ENCODE results near the gene TRIP10.
"Not testable (repeated sequence)": the region's sequence is repeated elsewhere in the genome, so short reads cannot be mapped to it uniquely, and the experiment has no call there.

The TRIP10 gene

DNA sequence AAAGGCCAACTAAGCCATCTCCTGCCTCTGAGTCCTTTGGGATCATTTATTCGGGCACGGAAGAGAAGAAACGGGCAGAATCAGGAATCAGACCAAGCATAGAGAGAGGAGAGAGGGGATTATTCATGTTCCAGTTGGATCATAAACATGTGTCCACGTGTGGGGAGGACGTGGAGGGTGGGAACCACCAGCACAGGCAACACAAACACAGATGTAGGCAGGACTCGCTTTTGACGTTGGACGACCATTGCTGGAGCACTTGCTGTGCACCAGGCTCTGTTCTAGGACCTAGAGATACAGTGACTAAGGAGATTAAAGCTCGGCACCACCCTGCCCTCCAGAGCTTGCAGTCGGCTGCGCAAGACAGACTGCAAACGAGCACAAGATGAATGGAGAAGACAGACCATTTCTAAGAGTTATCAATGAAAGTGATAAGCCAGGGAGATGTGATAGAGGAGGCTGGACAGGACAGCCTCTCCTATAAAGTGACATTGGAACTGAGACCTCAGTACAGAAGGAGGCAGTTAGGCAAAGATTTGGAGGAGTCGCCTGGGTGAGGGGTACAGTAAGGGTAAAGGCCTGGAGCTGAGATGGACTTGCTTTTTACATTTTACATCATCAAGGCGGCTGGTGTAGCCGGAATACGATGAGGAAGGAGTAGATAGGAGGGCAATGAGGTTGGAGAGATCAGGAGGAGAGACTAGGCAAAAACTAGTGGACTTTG, 27.0 kb downstream of the TRIP10 start:
- DNase-seq (ENCODE audit: low read depth, low spot score), result no peak

GRCh38 chr19:6767081-6767356, 27.5 kb downstream of the TRIP10 start:
- DNase-seq (ENCODE audit: low read depth, low spot score), result no peak

GRCh38 chr19:6767357-6768235, 28.1 kb downstream of the TRIP10 start, which contains the start of gene SH2D3A:
SH2D3A (minus strand) TSS chr19:6767435; CDS start chr19:6763748, 3,687 bp downstream.
- DNase-seq (ENCODE audit: low read depth, low spot score), result peak; percentile 78

- DNase-seq (ENCODE audit: low read depth, low spot score), result no peak
Observed at GRCh38 chr19:6768236-6768785, 28.8 kb downstream of the TRIP10 start.

GRCh38 chr19:6769006-6769619, 29.6 kb downstream of the TRIP10 start:
- DNase-seq (ENCODE audit: low read depth, low spot score), result no peak

- DNase-seq (ENCODE audit: low read depth, low spot score), result not testable (repeated sequence)
Observed at GRCh38 chr19:6771648-6772027, 32.2 kb downstream of the TRIP10 start.

DNA sequence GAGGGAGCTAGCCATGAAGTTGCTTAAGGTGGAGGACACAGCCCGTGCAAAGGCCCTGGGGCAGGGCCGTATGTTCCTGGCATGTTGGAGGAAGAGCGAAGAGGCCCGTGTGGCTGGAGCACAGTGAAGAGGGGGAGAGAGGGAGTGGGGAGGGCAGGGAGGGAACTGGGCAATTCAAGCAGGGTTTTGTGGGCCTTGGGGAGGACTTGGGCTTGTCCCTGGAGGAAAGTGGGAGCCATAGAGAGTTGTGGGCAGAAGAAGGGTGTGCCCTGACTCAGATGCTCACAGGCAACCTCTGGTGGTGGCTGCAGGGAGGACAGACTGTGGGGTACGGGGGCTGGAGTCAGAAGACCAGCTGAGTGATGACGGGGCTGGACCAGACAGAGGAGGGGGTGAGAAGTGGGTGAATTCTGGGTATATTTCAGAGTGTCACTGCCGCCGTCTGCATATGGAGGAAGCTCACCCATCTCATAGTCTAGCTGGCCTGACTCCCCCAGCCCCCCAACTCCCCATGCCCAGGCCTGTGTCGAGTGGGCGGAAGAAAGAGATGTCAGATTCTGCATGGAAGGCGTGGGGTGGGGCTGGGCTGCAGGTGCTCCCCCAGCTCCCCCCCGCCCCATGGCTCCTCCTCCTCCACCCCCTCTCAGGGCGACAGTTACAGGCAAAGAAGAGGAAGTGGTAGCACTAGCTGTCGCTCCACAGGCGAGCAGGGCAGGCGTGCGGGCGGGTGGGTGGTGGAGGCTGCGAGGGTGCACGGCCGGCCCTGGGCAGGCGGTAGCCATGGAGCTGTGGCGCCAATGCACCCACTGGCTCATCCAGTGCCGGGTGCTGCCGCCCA, 32.8 kb downstream of the TRIP10 start, which contains the start of gene VAV1:
VAV1 (plus strand) TSS at position 681 of the 838 bp plus-strand sequence; CDS start at position 781, 100 bp downstream.
- no peak for DNase-seq (ENCODE audit: low read depth, low spot score)

DNA sequence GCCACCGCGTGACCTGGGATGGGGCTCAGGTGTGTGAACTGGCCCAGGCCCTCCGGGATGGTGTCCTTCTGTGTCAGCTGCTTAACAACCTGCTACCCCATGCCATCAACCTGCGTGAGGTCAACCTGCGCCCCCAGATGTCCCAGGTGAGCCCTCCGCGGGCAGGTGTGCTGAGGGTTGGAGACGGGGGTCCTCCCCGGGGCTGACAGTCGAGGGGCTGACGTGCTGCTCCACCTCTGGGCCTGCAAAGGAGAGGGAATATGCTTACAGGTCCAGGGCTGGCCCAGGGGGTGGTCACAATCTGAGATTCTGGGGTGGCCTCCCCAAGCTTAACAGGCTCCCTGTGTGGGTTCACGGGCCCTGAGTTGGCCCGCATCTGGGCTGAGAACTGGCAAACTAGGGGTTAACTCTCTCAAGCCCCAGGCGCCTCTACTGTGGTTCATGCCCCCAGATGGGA, 33.4 kb downstream of the TRIP10 start:
- no peak for DNase-seq (ENCODE audit: low read depth, low spot score)

DNA sequence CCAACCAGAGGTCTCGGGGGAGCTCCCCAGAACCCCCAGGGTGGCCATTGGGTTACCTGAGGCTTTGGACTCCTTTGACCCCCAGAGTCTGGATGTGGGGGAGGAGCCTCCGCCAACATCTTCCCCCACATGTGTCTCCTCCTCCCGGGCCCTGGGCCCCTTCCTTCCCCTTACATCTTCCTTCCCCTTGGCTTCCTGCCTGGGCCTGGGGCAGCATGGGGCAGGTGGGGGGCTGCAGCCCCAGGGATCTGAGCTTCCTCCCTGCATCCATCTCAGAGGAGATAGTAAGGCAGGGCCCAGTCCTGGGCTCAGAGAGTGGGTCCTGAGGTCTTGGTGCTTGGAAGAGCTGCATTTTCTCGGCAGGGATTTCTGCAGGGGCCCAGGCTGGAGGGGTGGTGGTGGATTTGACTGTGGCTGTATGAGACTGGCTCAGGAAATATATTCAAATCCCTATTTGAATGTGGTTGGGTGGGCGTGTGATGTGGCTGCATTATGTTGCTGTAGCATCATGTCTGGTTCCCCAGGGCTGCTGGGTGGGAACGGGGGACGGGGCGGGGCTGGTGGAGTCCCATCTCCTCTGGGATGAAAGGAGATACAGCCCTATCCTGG, 33.9 kb downstream of the TRIP10 start:
- DNase-seq (ENCODE audit: low read depth, low spot score), result no peak

DNA sequence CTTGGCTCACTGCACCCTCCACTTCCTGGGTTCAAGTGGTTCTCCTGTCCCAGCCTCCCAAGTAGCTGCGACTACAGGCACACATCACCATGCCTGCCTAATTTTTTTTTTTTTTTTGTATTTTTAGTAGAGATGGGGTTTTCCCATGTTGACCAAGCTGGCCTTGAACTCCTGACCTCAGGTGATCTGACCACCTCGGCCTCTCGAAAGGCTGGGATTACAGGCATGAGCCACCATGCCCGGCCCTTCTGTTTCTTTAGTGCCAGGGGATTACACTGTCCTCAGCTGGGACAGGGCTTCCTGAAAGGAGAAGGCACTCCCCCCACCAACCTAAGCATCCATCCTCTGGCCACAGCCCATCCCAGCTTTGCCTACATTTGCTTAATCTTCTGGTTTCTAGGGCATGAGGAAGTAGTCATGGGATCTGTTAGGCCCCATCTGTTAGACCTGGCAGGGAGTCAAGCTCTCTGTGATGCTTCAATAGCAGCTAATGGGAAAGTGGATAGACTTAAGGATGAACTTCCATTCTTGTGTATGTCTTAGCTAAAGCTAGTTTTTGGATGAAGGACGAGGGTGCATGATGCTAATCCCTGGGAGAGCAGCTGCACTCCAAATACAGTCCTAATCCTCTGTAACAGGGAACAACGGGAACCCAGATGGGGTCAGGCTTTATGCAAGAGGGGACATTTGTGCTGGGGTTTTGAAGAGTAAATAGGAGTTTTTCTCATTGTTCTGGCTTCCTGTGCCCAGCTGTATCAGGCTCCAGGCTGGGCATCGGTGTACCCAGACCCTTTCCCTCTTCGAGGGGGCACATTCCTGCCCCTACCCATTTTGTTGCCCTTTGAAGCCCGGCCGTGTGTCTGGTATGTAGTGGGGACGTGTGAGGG, 35.6 kb downstream of the TRIP10 start:
- no peak for DNase-seq (ENCODE audit: low read depth, low spot score)

DNA sequence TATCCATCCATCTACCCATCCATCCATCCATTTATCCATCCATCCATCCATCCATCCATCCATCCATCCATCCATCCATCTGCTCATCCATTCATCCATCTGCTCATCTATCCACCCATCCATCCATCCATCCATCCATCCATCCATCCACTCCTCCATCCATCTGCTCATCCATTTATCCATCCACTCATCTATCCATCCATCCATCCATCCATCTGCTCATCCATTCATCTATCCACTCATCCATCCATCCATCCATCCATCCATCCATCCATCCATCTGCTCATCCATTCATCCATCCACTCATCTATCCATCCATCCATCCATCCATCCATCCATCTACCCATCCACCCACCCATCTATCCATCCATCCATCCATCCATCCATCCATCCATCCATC, 36.6 kb downstream of the TRIP10 start:
- DNase-seq (ENCODE audit: low read depth, low spot score), result not testable (repeated sequence)

GRCh38 chr19:6776999-6777398, 37.5 kb downstream of the TRIP10 start:
- DNase-seq (ENCODE audit: low read depth, low spot score), result no peak

- no peak for DNase-seq (ENCODE audit: low read depth, low spot score)
Observed at GRCh38 chr19:6777434-6777833, 38.0 kb downstream of the TRIP10 start.

- no peak for DNase-seq (ENCODE audit: low read depth, low spot score)
Observed at GRCh38 chr19:6778386-6778785, 38.9 kb downstream of the TRIP10 start.

GRCh38 chr19:6779206-6779605, 39.7 kb downstream of the TRIP10 start:
- DNase-seq (ENCODE audit: low read depth, low spot score), result no peak

GRCh38 chr19:6787393-6787792, 47.9 kb downstream of the TRIP10 start:
- DNase-seq (ENCODE audit: low read depth, low spot score), result no peak

GRCh38 chr19:6788896-6789295, 49.4 kb downstream of the TRIP10 start:
- no peak for DNase-seq (ENCODE audit: low read depth, low spot score)

GRCh38 chr19:6790194-6791128, 51.0 kb downstream of the TRIP10 start:
- no peak for DNase-seq (ENCODE audit: low read depth, low spot score)

DNA sequence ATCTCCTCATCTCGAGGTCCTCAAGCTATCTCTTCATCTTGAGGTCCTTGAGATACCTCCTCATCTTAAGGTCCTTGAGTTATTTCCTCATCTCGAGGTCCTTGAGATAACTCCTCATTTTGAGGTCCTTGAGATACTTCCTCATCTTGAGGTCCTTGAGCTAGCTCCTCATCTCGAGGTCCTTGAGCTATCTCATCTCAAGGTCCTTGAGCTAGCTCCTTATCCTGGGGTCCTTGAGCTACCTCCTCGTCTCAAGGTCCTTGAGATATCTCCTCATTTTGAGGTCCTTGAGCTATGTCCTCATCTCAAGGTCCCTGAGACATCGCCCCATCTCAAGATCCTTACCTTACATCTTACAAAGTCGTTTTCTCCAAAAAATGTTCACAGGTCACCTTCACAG, 51.8 kb downstream of the TRIP10 start:
- DNase-seq (ENCODE audit: low read depth, low spot score), result no peak

Measured in iPS DF 19.7 (cell line).